ENCODE results near the gene ABCA4.

DNA sequence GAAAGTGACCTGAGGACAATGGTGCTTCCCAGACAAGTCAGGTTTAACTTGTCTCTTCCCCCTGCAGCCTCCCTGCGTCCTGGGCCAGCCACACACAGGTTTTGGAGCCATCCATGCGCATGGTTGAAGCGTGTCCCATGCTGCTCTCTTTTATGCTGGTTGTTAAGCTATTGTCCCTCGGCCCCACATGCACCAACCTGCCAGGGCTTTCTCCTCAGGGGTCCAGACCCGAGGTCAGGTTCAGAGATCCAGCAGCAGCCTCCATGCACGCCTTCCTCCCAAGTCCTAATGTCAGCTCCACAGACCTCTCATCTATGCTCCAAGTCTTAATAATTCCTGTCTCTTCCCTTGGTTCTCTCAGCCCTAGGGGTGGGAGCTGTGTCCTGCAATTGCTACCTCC, 1.6 kb downstream of the ABCA4 start:
- TF ChIP-seq POLR2AphosphoS5 (IDR thresholded peaks at IDR 0.05; ENCODE audit: low read depth, low read length) (no peak), POLR2A (IDR thresholded peaks at IDR 0.05; ENCODE audit: low read depth, low read length) (no peak), TAF1 (IDR thresholded peaks at IDR 0.05; ENCODE audit: borderline replicate concordance, low read depth, low read length) (no peak)
